ENCODE data around the gene TRPM6. TPM values are rescaled to one million over a fixed set of nuclear protein-coding genes. Genes with fewer than 3 reads are reported as not detected.
A peak's percentile ranks its signal among the peaks of the same experiment; 100 is the strongest.
"Not testable (repeated sequence)": the region's sequence is repeated elsewhere in the genome, so short reads cannot be mapped to it uniquely, and the experiment has no call there.

TRPM6 gene
- total RNA-seq, 3 donors from 2014 or later, result 0.80 to 1.3 (median 1.2) TPM

GRCh38 chr9:74908665-74909064, 20.9 kb upstream of the TRPM6 start:
- Histone ChIP-seq H3K4me1 (no peaks in the 10 kb centered on the region), H3K36me3 (no peaks in the 10 kb centered on the region), H3K27ac (no peak overlapping the region), H3K4me3 (no peak overlapping the region), H3K27me3 (no peaks in the 10 kb centered on the region), H3K9me3 (peaks cover 0 to 6% of the 10 kb centered on the region in 2 donors)
- intact Hi-C loops (cut with DNase I; ENCODE audit: low total_unique reads), result no loop called here
- no peak for DNase-seq (ENCODE audit: low spot score in 2 of 2)
- TF ChIP-seq POLR2A (IDR thresholded peaks at IDR 0.05), result no peak
- TF ChIP-seq CTCF (IDR thresholded peaks at IDR 0.05), result no peak
- TF ChIP-seq POLR2AphosphoS5 (IDR thresholded peaks at IDR 0.05), result no peak

- H3K4me3 ChIP-seq, result no peak overlapping the region
- peaks cover 0 to 6% of the 10 kb centered on the region in 2 donors for H3K9me3 ChIP-seq
- H3K36me3 ChIP-seq, result no peaks in the 10 kb centered on the region
- intact Hi-C loops (cut with DNase I; ENCODE audit: low total_unique reads), result no loop called here
- no peaks in the 10 kb centered on the region for H3K4me1 ChIP-seq
- TF ChIP-seq POLR2A (IDR thresholded peaks at IDR 0.05) (no peak), POLR2AphosphoS5 (IDR thresholded peaks at IDR 0.05) (no peak), CTCF (IDR thresholded peaks at IDR 0.05) (no peak)
- no peaks in the 10 kb centered on the region for H3K27me3 ChIP-seq
- H3K27ac ChIP-seq, result no peak overlapping the region
- DNase-seq (ENCODE audit: low spot score in 2 of 2), result no peak
Observed at GRCh38 chr9:74907085-74907484, 19.4 kb upstream of the TRPM6 start.

- Histone ChIP-seq H3K36me3 (no peaks in the 10 kb centered on the region), H3K27me3 (no peaks in the 10 kb centered on the region), H3K9me3 (no peaks in the 10 kb centered on the region), H3K27ac (no peak overlapping the region), H3K4me1 (no peaks in the 10 kb centered on the region), H3K4me3 (no peak overlapping the region)
- TF ChIP-seq POLR2AphosphoS5 (IDR thresholded peaks at IDR 0.05), result no peak
- no peak for TF ChIP-seq CTCF (IDR thresholded peaks at IDR 0.05)
- no peak for TF ChIP-seq POLR2A (IDR thresholded peaks at IDR 0.05)
- no peak for DNase-seq (ENCODE audit: low spot score in 2 of 2)
- intact Hi-C loops (cut with DNase I; ENCODE audit: low total_unique reads), result no loop called here
Observed at GRCh38 chr9:74901001-74901400, 13.3 kb upstream of the TRPM6 start.

GRCh38 chr9:74888449-74888848, 728 bp upstream of the TRPM6 start:
- H3K27ac ChIP-seq; H3K27me3 ChIP-seq; intact Hi-C loops (cut with DNase I; ENCODE audit: low total_unique reads); DNase-seq (ENCODE audit: low spot score in 2 of 2); H3K4me1 ChIP-seq; H3K9me3 ChIP-seq; H3K4me3 ChIP-seq; H3K36me3 ChIP-seq: not testable (repeated sequence)

- peak overlapping the region; percentile 75 to 87 for H3K27ac ChIP-seq
Observed at GRCh38 chr9:74887981-74888370, 255 bp upstream of the TRPM6 start.

More at GRCh38 chr9:74887981-74888370, 255 bp upstream of the TRPM6 start:
- TF ChIP-seq POLR2A (IDR thresholded peaks at IDR 0.05) (no peak), POLR2AphosphoS5 (IDR thresholded peaks at IDR 0.05) (no peak), CTCF (IDR thresholded peaks at IDR 0.05) (no peak)
- Histone ChIP-seq H3K27me3 (no peaks in the 10 kb centered on the region), H3K4me3 (peak overlapping the region; percentile 45 to 79 (median 69)), H3K36me3 (no peaks in the 10 kb centered on the region), H3K9me3 (no peaks in the 10 kb centered on the region), H3K4me1 (no peaks in the 10 kb centered on the region)
- no peak for DNase-seq (ENCODE audit: low spot score in 2 of 2)
- intact Hi-C loops (cut with DNase I; ENCODE audit: low total_unique reads), result no loop called here

All from breast epithelium (tissue), 4 donors.